Non-pigmented ciliary epithelial cell (primary cell): Measurements from ENCODE around the gene USP20.
A peak's percentile ranks its signal among the peaks of the same experiment; 100 is the strongest.

ENCODE experiments used
- DNase-seq: peaks from one replicate; pipeline ENCODE4 v3.0.0-alpha.2; 2010; ENCODE audit warnings: low read depth

USP20 gene

GRCh38 chr9:129823935-129824601 is 11.2 kb upstream of the USP20 start, which contains the start of gene TOR1A:
TSS of gene TOR1A (minus strand) at chr9:129824136. CDS start at chr9:129824085, 51 bp downstream.
- DNase-seq, result peak; percentile 57

GRCh38 chr9:129826344-129826743 is 8.9 kb upstream of the USP20 start:
- DNase-seq, result no peak

GRCh38 chr9:129826759-129827158 is 8.5 kb upstream of the USP20 start:
- no peak for DNase-seq

- no peak for DNase-seq
Measured at GRCh38 chr9:129828051-129828450, 7.2 kb upstream of the USP20 start.

- DNase-seq, result no peak
Measured at GRCh38 chr9:129828969-129829368, 6.3 kb upstream of the USP20 start.

- DNase-seq, result no peak
Measured at GRCh38 chr9:129832982-129833381, 2.3 kb upstream of the USP20 start.

GRCh38 chr9:129834489-129835127 is 650 bp upstream of the USP20 start:
- DNase-seq, result no peak

GRCh38 chr9:129835860-129836223 is 584 bp downstream of the USP20 start:
- no peak for DNase-seq

- DNase-seq, result no peak
Measured at GRCh38 chr9:129836311-129837007, 1.2 kb downstream of the USP20 start.

- DNase-seq, result peak; percentile 71
Measured at GRCh38 chr9:129838707-129839259, 3.5 kb downstream of the USP20 start.

GRCh38 chr9:129839324-129840023 is 4.2 kb downstream of the USP20 start:
- DNase-seq, result no peak

- DNase-seq, result no peak
Measured at GRCh38 chr9:129840034-129840433, 4.8 kb downstream of the USP20 start.

GRCh38 chr9:129841071-129841470 is 5.8 kb downstream of the USP20 start:
- DNase-seq, result no peak

GRCh38 chr9:129845373-129845772 is 10.1 kb downstream of the USP20 start:
- no peak for DNase-seq

- no peak for DNase-seq
Measured at GRCh38 chr9:129848712-129849441, 13.6 kb downstream of the USP20 start.

GRCh38 chr9:129849901-129850300 is 14.6 kb downstream of the USP20 start:
- DNase-seq, result peak; percentile 31

- no peak for DNase-seq
Measured at GRCh38 chr9:129850821-129851550, 15.7 kb downstream of the USP20 start.

- DNase-seq, result no peak
Measured at GRCh38 chr9:129851821-129852220, 16.6 kb downstream of the USP20 start.

- no peak for DNase-seq
Measured at GRCh38 chr9:129852579-129852978, 17.3 kb downstream of the USP20 start.

GRCh38 chr9:129853614-129854013 is 18.4 kb downstream of the USP20 start:
- no peak for DNase-seq

- DNase-seq, result no peak
Measured at GRCh38 chr9:129854588-129855110, 19.4 kb downstream of the USP20 start.
